H1 (cell line): ENCODE results near the gene C19orf25. TPM values are rescaled to one million over a fixed set of nuclear protein-coding genes. Genes with fewer than 3 reads are reported as not detected.

Experiments used
- JUN ChIP-seq: IDR thresholded peaks from 2 replicates; pipeline ENCODE4 v1.6.1; 2011; ENCODE audit warnings: low read depth, mild to moderate bottlenecking, improper control_type of control experiment, low read length
- POLR2A ChIP-seq, 2 experiments: IDR thresholded peaks; 1 replicate in 1 of 2; 2 replicates in 1 of 2; pipeline ENCODE4 v1.6.1; 2011; ENCODE audit warnings: low read depth in 2 of 2, low read length in 2 of 2, mild to moderate bottlenecking in 2 of 2; ENCODE audit errors: control extremely low read depth in 1 of 2
- RNF2 ChIP-seq: fragments of 200-900, 300-1000 bp; sonication (generic); IDR thresholded peaks from 2 replicates; pipeline ENCODE4 v1.7.1; 2016; ENCODE audit warnings: borderline replicate concordance, low read depth, mild to moderate bottlenecking, antibody characterized with exemption, low read length; ENCODE audit not compliant: poor library complexity, severe bottlenecking; ENCODE audit errors: missing control alignments
- TBP ChIP-seq: IDR thresholded peaks from 2 replicates; pipeline ENCODE4 v1.6.1; 2011; ENCODE audit warnings: low read depth, low read length, improper control_type of control experiment
- TEAD4 ChIP-seq: IDR thresholded peaks from 2 replicates; pipeline ENCODE4 v1.6.1; 2012; ENCODE audit warnings: low read depth, low read length, inconsistent platforms, mixed read lengths
- polyA plus RNA-seq, 7 experiments: library from polyadenylated mRNA; depleted of rRNA in 3 of 7; stranded (reverse) in 5 of 7; unstranded in 2 of 7; fragments of >200 nt in 5 of 7; fragments of 200-250 nt in 2 of 7; gene quantifications; 1 replicate in 5 of 7; 2 replicates in 1 of 7; 4 replicates in 1 of 7; pipeline versions ENCODE4 v1.2.1 to v1.2.3, GENCODE V29; 2011 to 2013; ENCODE audit warnings: missing spikeins in 2 of 7, mixed read lengths in 2 of 7
- total RNA-seq: library from RNA; stranded (reverse); fragmentation: NEBNext Ultra II Directional; extraction: Animal tissue kit (Norgen Biotek cat#: 25700); gene quantifications from 2 replicates; pipeline ENCODE4 v1.2.1, GENCODE V29; 2021

The C19orf25 gene
- total and polyA plus RNA-seq, 2 of the 8 experiments (the other 6 are each of a cell fraction or from before 2014, with no cell fraction given) = 41.3 to 67.4 TPM

GRCh38 chr19:1433119-1434039, 45.6 kb downstream of the C19orf25 start (continued):
- no peak for TF ChIP-seq RNF2
- no peak for TF ChIP-seq TEAD4
- TF ChIP-seq JUN = no peak
- TF ChIP-seq POLR2A (IDR thresholded peaks at IDR 0.05; ENCODE audit: control extremely low read depth in 1 of 2, low read depth in 2 of 2, low read length in 2 of 2) = no peak
- no peak for TF ChIP-seq TBP
